B cell (primary cell): ENCODE results near the gene ORC4. TPM values are rescaled to one million over a fixed set of nuclear protein-coding genes. Genes with fewer than 3 reads are reported as not detected.

Experiments
- ATAC-seq: fragments of 200-7000 bp; cut with Tn5 transposase; one replicate; pipeline ENCODE4 v1.10.0; 2021; ENCODE audit warnings: low read depth, mild to moderate bottlenecking, moderate number of reproducible peaks, moderate library complexity
- CTCF ChIA-PET: fragments of 350-600 bp; sonication (Branson Sonifier 250); formaldehyde crosslinking; loops from one replicate; lab custom pipeline; 2021; ENCODE audit warnings: antibody characterized with exemption, inconsistent platforms; lab: Charles Lee
- POLR2A ChIA-PET: fragments of 350-600 bp; sonication (Branson Sonifier 250); formaldehyde crosslinking; loops from one replicate; lab custom pipeline; 2021; ENCODE audit warnings: antibody characterized with exemption; lab: Charles Lee
- DNase-seq: peaks from one replicate; pipeline ENCODE4 v3.0.0; 2013
- H2AFZ ChIP-seq: 2 replicates; pipeline ENCODE4 v1.6.1; 2012; ENCODE audit warnings: mild to moderate bottlenecking, low read depth, low read length; ENCODE audit not compliant: insufficient read depth, poor library complexity, severe bottlenecking
- H3K27ac ChIP-seq, 2 donors: 1 replicate in 1 of 2; 2 replicates in 1 of 2; pipeline ENCODE4 v1.5.1; 2012 to 2013; ENCODE audit warnings: low read length in 2 of 2, mild to moderate bottlenecking in 2 of 2, moderate library complexity in 1 of 2
- H3K27me3 ChIP-seq, 4 experiments: fragments of 200-600 bp in 1 of 4; sonication (generic) in 1 of 4; replicated peaks in 1 of 4; 1 replicate in 2 of 4; 2 replicates in 2 of 4; pipeline versions ENCODE4 v1.6.1 to v1.7.0; 2013 to 2016; ENCODE audit warnings: low read length in 3 of 4, mild to moderate bottlenecking in 2 of 4, mixed read lengths in 1 of 4, moderate library complexity in 1 of 4; ENCODE audit not compliant: insufficient read depth in 4 of 4, control insufficient read depth in 3 of 4; ENCODE audit errors: control extremely low read depth in 1 of 4
- H3K36me3 ChIP-seq, 2 experiments: replicated peaks in 1 of 2; 1 replicate in 1 of 2; 2 replicates in 1 of 2; pipeline versions ENCODE4 v1.6.1 to v1.7.1; 2013; ENCODE audit warnings: low read length in 1 of 2; ENCODE audit not compliant: insufficient read depth in 2 of 2, control insufficient read depth in 1 of 2; ENCODE audit errors: control extremely low read depth in 1 of 2, extremely low read depth in 1 of 2
- H3K4me1 ChIP-seq, 2 donors: fragments of 200-600 bp in 1 of 2; sonication (generic) in 1 of 2; 1 replicate in 1 of 2; 2 replicates in 1 of 2; pipeline versions ENCODE4 v1.5.1 to v1.6.1; 2013 to 2017; ENCODE audit warnings: low read length in 2 of 2; ENCODE audit not compliant: control insufficient read depth in 2 of 2, insufficient read depth in 2 of 2
- H3K4me2 ChIP-seq: replicated peaks from 2 replicates; pipeline ENCODE3; 2012; ENCODE audit warnings: mild to moderate bottlenecking, low read depth, low read length; ENCODE audit not compliant: poor library complexity, severe bottlenecking
- H3K4me3 ChIP-seq, 5 experiments: fragments of 200-600 bp in 1 of 5; sonication (generic) in 1 of 5; 1 replicate in 3 of 5; 2 replicates in 2 of 5; pipeline versions ENCODE4 v1.5.1 to v1.7.0; 2011 to 2016; ENCODE audit warnings: low read length in 4 of 5, mild to moderate bottlenecking in 4 of 5, low read depth in 2 of 5, control low read depth in 1 of 5, moderate library complexity in 1 of 5; ENCODE audit not compliant: insufficient read depth in 1 of 5; ENCODE audit errors: control extremely low read depth in 1 of 5, extremely low read depth in 1 of 5
- H3K79me2 ChIP-seq: fragments of 200-600 bp; sonication (generic); one replicate; pipeline ENCODE4 v1.6.0; 2016; ENCODE audit warnings: low read length; ENCODE audit not compliant: control insufficient read depth, insufficient read depth
- H3K9ac ChIP-seq: fragments of 200-600 bp; sonication (generic); 2 replicates; pipeline ENCODE4 v1.6.1; 2017; ENCODE audit warnings: mild to moderate bottlenecking, low read length, moderate library complexity
- H3K9me3 ChIP-seq, 3 donors: one replicate each; pipeline versions ENCODE4 v1.6.1 to v1.7.1; 2013; ENCODE audit warnings: low read length in 2 of 3; ENCODE audit not compliant: control insufficient read depth in 2 of 3, insufficient read depth in 1 of 3; ENCODE audit errors: control extremely low read depth in 1 of 3
- H4K20me1 ChIP-seq: 2 replicates; pipeline ENCODE4 v1.6.0; 2012; ENCODE audit warnings: mild to moderate bottlenecking, low read length; ENCODE audit not compliant: insufficient read depth, control insufficient read depth, poor library complexity, severe bottlenecking
- H3K27ac Mint-ChIP-seq: one replicate; pipeline ENCODE4 v1.8.0; 2021; ENCODE audit warnings: mixed read lengths
- H3K27me3 Mint-ChIP-seq: one replicate; pipeline ENCODE4 v1.8.0; 2021; ENCODE audit warnings: mixed read lengths
- H3K4me1 Mint-ChIP-seq: one replicate; pipeline ENCODE4 v1.8.0; 2021; ENCODE audit warnings: mixed read lengths
- H3K4me3 Mint-ChIP-seq: one replicate; pipeline ENCODE4 v1.8.0; 2021; ENCODE audit warnings: mixed read lengths
- H3K9me3 Mint-ChIP-seq: one replicate; pipeline ENCODE4 v1.8.0; 2022; ENCODE audit warnings: mixed read lengths; ENCODE audit not compliant: insufficient read depth
- EZH2 ChIP-seq: IDR thresholded peaks from 2 replicates; pipeline ENCODE4 v1.6.1; 2012; ENCODE audit warnings: borderline replicate concordance, low read depth, mild to moderate bottlenecking, moderate library complexity, low read length; ENCODE audit not compliant: insufficient read depth, poor library complexity, severe bottlenecking
- WGBS: methylation state at CpG from one replicate; pipeline ENCODE4 v1.1.5; 2013; ENCODE audit warnings: missing lambda C conversion rate; ENCODE audit not compliant: insufficient coverage; 5-methylcytosine and 5-hydroxymethylcytosine counted together
- intact Hi-C: fragments of 100-400 bp; cut with micrococcal nuclease; formaldehyde crosslinking; loops from one replicate; pipeline ENCODE4 v1.10.0; 2022
- polyA plus RNA-seq: library from polyadenylated mRNA; depleted of rRNA; stranded (reverse); fragments of >200 nt; gene quantifications from 2 replicates; pipeline ENCODE4 v1.2.3, GENCODE V29; 2012
- total RNA-seq, 2 donors: library from RNA; stranded (reverse); fragments of 120-200 nt in 1 of 2; gene quantifications; 1 replicate in 1 of 2; 2 replicates in 1 of 2; pipeline versions ENCODE4 v1.2.3 to v1.2.4, GENCODE V29; 2013 to 2022
- TF ChIP-seq, protein P1 (sequence below): fragments of 200-600 bp; IDR thresholded peaks from one replicate; pipeline ENCODE4 v1.8.0; 2022; ENCODE audit warnings: antibody characterized with exemption, mild to moderate bottlenecking

The ORC4 gene
- total and polyA plus RNA-seq, 2 donors (not counting 1 experiment from before 2014, with no cell fraction given): 31.5 to 48.9 TPM

DNA sequence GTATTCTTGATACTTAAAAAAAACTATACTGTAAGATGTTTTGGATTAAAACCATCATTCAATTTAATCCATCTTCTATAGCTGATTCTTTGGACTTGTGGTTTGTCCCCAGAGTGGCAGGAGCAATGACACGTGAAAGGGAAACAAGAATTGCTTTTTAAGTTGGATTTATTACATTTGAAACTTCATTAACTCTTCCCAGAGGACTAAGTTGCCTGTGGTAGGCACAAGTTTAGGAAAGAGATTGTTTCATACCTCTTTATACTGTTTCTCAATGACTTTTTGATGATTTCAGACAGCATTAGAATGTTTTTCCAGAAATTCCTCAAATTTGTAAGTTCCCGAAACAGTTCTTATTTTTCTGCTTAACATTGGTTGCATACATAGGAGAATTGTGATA lies 134.4 kb downstream of the ORC4 start:
- CTCF ChIA-PET: no interaction called here

DNA sequence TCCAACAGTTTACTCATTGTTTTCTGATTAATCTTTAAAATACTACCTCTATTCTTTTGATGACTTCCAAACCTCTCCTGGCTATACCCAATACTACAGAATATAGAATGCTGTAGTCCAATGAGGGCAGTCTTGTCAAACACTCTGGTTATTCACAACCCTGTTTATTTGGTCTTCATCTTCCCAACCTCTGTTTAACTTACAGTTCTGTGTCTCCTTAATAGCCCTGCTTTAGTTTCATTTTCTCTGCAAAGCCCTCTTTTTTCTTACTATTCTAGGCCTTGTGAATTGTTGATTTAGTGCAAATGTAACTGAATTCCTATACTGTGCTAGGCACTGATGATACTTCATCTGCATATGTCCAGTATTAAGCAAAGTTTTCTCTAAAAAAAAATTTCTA lies 135.7 kb downstream of the ORC4 start:
- Histone ChIP-seq H3K27me3 (no peaks in the 10 kb centered on the region), H3K9me3 (no peaks in the 10 kb centered on the region), H3K9ac (no peak overlapping the region), H4K20me1 (no peaks in the 10 kb centered on the region), H3K4me1 (no peaks in the 10 kb centered on the region), H2AFZ (no peak overlapping the region), H3K27ac (no peak overlapping the region), H3K4me2 (no peak overlapping the region), H3K79me2 (no peaks in the 10 kb centered on the region), H3K4me3 (no peak overlapping the region), H3K36me3 (no peaks in the 10 kb centered on the region)
- intact Hi-C loops: no loop called here
- no peaks in the 10 kb centered on the region for H3K9me3 Mint-ChIP-seq
- H3K4me3 Mint-ChIP-seq: no peak overlapping the region
- no peak for DNase-seq
- CTCF ChIA-PET: no interaction called here
- H3K4me1 Mint-ChIP-seq: peaks cover 3% of the 10 kb centered on the region
- no peak overlapping the region for H3K27ac Mint-ChIP-seq
- ATAC-seq: no peak
- TF ChIP-seq EZH2: no peak
- TF ChIP-seq, protein P1, sequence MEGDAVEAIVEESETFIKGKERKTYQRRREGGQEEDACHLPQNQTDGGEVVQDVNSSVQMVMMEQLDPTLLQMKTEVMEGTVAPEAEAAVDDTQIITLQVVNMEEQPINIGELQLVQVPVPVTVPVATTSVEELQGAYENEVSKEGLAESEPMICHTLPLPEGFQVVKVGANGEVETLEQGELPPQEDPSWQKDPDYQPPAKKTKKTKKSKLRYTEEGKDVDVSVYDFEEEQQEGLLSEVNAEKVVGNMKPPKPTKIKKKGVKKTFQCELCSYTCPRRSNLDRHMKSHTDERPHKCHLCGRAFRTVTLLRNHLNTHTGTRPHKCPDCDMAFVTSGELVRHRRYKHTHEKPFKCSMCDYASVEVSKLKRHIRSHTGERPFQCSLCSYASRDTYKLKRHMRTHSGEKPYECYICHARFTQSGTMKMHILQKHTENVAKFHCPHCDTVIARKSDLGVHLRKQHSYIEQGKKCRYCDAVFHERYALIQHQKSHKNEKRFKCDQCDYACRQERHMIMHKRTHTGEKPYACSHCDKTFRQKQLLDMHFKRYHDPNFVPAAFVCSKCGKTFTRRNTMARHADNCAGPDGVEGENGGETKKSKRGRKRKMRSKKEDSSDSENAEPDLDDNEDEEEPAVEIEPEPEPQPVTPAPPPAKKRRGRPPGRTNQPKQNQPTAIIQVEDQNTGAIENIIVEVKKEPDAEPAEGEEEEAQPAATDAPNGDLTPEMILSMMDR: no peak
- no peaks in the 10 kb centered on the region for H3K27me3 Mint-ChIP-seq
- POLR2A ChIA-PET: no interaction called here

More for the DNA sequence above, 134.4 kb downstream of the ORC4 start:
- ATAC-seq (no peak), DNase-seq (no peak)
- Histone ChIP-seq H3K9me3 (no peaks in the 10 kb centered on the region), H3K27ac (no peak overlapping the region), H3K36me3 (no peaks in the 10 kb centered on the region), H3K4me1 (no peaks in the 10 kb centered on the region), H3K4me2 (no peak overlapping the region), H4K20me1 (no peaks in the 10 kb centered on the region), H3K27me3 (no peaks in the 10 kb centered on the region), H3K79me2 (no peaks in the 10 kb centered on the region), H2AFZ (no peak overlapping the region), H3K9ac (no peak overlapping the region), H3K4me3 (no peak overlapping the region)
- H3K27me3 Mint-ChIP-seq: no peaks in the 10 kb centered on the region
- POLR2A ChIA-PET: no interaction called here
- no peak overlapping the region for H3K27ac Mint-ChIP-seq
- WGBS: no CpG with 5 or more reads among the region's 2 CpGs
- intact Hi-C loops: no loop called here
- H3K9me3 Mint-ChIP-seq: no peaks in the 10 kb centered on the region
- H3K4me3 Mint-ChIP-seq: no peak overlapping the region
- H3K4me1 Mint-ChIP-seq: peaks cover 3% of the 10 kb centered on the region
- TF ChIP-seq EZH2: no peak
- TF ChIP-seq, protein P1: no peak
